NCI-H146 (cell line): Measurements from ENCODE around the gene TTC1.

Source experiments
- DNase-seq: peaks from one replicate; lab custom pipeline; 2025; lab: John Stamatoyannopoulos, UW

TTC1 gene

GRCh38 chr5:160087199-160087598 is 78.3 kb downstream of the TTC1 start:
- DNase-seq: no peak

- DNase-seq: no peak
Measured at GRCh38 chr5:160088805-160089204, 79.9 kb downstream of the TTC1 start.

DNA sequence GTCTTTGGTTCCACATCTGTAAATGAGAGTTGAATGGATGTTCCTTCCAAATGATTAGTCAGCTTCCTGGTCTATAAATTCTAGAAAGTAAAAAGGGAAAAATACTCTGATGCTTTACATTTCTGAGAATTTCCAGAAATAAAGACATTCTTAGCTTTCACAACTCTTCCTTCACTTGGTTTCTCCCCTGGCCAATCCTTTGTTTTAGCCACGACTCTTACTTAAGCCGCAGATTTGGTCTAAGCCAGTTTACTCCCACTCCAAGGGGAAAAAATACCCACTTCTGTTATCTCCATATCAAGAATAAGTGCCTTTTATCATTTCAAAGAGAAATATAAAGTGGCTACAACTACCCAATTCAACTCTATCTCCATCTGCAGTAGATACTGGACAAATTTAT is 80.6 kb downstream of the TTC1 start:
- DNase-seq: no peak

DNA sequence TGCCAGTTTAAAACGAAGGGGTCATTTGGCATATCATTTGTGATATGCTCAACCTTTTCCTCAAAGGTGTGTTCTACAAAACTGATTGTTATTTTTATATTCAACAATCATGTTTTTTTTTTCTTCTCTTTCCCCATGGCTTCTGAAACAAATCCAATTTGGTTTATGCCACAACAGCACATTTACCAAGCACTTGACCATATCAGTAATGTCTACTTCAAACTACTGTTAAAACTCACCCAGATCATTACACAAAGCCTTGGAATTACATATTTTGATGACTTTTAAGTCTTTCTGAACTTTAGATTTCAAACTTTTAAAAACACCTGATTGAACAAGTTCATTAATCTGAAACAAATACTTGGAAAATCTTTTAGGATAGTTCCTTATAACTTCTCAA is 81.1 kb downstream of the TTC1 start:
- no peak for DNase-seq

GRCh38 chr5:160092514-160092913 is 83.6 kb downstream of the TTC1 start:
- DNase-seq: no peak

- DNase-seq: no peak
Measured at GRCh38 chr5:160092960-160093707, 84.2 kb downstream of the TTC1 start.

DNA sequence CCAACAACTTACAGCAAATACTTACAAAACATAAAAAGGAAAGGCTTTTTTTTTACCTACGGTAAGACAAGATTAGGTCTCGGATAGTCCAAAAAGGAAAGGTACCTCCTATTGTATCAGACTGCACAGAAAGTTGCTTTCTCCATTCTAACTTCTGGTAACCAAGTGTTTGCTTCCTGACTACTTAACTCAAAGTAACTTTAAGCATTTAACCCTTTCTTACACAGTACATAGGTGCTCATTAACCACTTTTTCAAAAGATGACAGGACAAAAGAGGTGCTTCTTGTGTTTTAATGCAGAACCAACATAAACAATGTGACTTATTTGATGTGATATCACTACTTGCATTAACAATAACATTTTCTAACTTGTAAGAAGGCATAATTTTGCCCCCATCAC is 87.2 kb downstream of the TTC1 start:
- no peak for DNase-seq

DNA sequence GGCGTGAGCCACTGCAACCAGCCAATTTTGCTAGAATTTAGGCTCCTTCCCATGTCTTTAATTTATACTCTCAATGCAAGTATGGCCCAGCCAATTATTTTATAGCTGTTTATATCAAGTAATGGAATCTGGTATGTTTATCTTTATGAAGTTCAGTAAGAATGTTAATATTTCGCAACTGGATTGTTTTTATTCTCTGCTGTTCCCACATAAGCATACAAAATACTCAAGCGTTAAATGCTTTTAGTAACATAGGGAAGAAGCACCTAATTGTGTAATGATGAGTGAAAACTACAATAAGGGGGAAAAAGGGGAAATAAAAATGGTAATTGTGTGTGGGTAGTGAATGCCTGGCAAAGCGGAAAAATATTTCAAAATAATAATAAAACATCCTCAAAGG is 89.1 kb downstream of the TTC1 start:
- no peak for DNase-seq

GRCh38 chr5:160105686-160106360 is 96.9 kb downstream of the TTC1 start:
- DNase-seq: no peak

GRCh38 chr5:160108124-160108523 is 99.2 kb downstream of the TTC1 start:
- no peak for DNase-seq
